Vagina (tissue), 2 donors: ENCODE data around the gene PPP2R2C. TPM values are rescaled to one million over a fixed set of nuclear protein-coding genes. Genes with fewer than 3 reads are reported as not detected.

Source experiments
- DNase-seq, 2 donors: peaks; one replicate each; pipeline ENCODE4 v3.0.0-alpha.2; 2017; ENCODE audit errors: extremely low spot score in 2 of 2
- H3K27ac ChIP-seq: fragments of 200-600 bp; sonication (generic); one replicate; pipeline ENCODE4 v1.5.1; 2019
- H3K27me3 ChIP-seq: fragments of 200-600 bp; sonication (generic); one replicate; pipeline ENCODE4 v1.5.1; 2019
- H3K36me3 ChIP-seq, 2 donors: fragments of 200-600 bp; sonication (generic); one replicate each; pipeline ENCODE4 v1.5.1; 2017 to 2019
- H3K4me1 ChIP-seq: fragments of 200-600 bp; sonication (generic); one replicate; pipeline ENCODE4 v1.5.1; 2019
- H3K4me3 ChIP-seq, 2 donors: fragments of 200-600 bp; sonication (generic); 1 replicate in 1 of 2; 2 replicates in 1 of 2; pipeline ENCODE4 v1.5.1; 2016 to 2019
- H3K9me3 ChIP-seq: fragments of 200-600 bp; sonication (generic); one replicate; pipeline ENCODE4 v1.5.1; 2019
- POLR2A ChIP-seq, 2 donors: fragments of 450-650 bp; IDR thresholded peaks; one replicate each; pipeline ENCODE4 v1.6.1; 2017; ENCODE audit warnings: antibody characterized with exemption in 2 of 2, mild to moderate bottlenecking in 2 of 2, moderate library complexity in 2 of 2
- POLR2AphosphoS5 ChIP-seq, 2 donors: sonication (generic); formaldehyde crosslinking; IDR thresholded peaks; one replicate each; pipeline ENCODE4 v1.9.0; 2017; ENCODE audit warnings: antibody characterized with exemption in 2 of 2, mild to moderate bottlenecking in 2 of 2, low read depth in 1 of 2; ENCODE audit not compliant: insufficient read depth in 1 of 2
- intact Hi-C: fragments of 100-400 bp; cut with DNase I; formaldehyde crosslinking; loops from one replicate; pipeline ENCODE4 v1.15.1; 2023
- total RNA-seq: library from RNA; depleted of rRNA; stranded (reverse); fragments of >200 nt; gene quantifications from one replicate; pipeline ENCODE4 v1.2.3, GENCODE V29; 2016
- TF ChIP-seq, protein P1 (sequence below), 3 experiments: fragments of 450-650 bp in 2 of 3; fragments of 200-600 bp in 1 of 3; sonication (generic) in 1 of 3; IDR thresholded peaks; one replicate each; pipeline ENCODE4 v1.5.1; 2017 to 2019; ENCODE audit warnings: antibody characterized with exemption in 3 of 3, mild to moderate bottlenecking in 2 of 3, moderate library complexity in 2 of 3

Gene PPP2R2C
- total RNA-seq, 1 donor from 2014 or later: 17.2 TPM

DNA sequence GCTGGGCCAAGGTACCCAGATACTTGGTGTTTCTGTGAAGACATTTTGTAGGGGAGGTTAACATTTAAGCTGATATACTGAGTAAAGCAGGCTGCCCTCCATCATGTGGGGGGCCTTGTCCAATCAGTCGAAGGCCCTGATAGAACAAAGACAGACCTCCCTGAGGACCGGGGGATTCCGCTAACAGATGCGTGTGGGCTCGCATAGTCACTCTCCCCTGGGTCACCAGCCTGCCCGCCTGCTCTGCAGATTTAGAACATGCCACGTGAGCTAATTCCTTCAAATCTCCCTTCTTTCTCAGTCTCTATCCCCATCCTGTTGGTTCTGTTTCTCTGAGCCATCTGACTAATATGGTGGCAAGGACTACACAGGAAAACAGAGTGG, 142.0 kb downstream of the PPP2R2C start:
- H3K4me1 ChIP-seq: peaks cover 6% of the 10 kb centered on the region
- H3K27me3 ChIP-seq: no peaks in the 10 kb centered on the region
- intact Hi-C loops: no loop called here

DNA sequence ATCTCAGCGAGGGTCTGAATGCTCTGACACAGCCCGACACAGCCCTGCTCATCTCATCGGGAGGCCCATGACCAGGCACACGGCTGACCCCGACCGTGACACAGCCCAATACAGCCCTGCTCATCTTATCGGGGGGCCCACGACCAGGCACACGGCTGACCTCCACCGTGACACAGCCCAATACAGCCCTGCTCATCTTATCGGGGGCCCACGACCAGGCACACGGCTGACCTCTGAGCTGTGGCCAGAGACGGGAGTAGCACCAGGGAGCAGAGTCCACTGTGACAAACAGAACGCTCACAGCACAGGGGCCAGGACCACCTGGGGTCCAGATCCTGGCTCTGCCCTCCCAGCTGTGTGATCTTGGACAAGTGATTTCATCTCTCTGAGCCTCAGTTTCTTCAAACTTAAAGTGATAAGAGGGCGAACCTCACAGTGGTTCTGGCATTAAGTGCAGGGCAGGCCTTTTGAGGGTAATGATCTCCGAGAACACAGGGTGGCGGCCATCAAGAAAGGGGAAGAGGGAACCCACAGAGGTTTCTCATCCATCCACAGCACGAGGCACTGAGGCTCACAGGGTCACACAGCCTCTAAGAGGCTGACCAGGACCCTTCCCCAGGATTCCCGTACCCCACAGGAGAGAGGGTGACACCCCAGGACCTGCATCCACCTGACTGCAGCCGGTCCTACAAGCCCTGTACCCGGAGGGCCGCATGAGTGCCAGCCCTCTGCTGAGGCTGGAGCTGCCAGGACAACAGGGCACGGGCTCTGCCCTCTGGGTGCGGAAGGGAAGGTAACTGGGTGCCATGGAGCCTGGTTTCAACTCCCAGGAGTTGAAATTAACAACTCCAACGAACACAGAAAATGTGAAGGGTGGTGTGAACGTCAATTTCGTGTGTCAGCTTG, 142.7 kb downstream of the PPP2R2C start:
- intact Hi-C loops: loop anchor here (2.0 to 10.0 kb wide), 2 partner anchors 81 to 335 kb away; no protein-coding TSS in a partner anchor
- Histone ChIP-seq H3K4me3 (no peak overlapping the region), H3K36me3 (no peaks in the 10 kb centered on the region), H3K27ac (no peak overlapping the region), H3K9me3 (no peaks in the 10 kb centered on the region), H3K27me3 (no peaks in the 10 kb centered on the region), H3K4me1 (peaks cover 11% of the 10 kb centered on the region)
- DNase-seq: no peak
- TF ChIP-seq, protein P1, sequence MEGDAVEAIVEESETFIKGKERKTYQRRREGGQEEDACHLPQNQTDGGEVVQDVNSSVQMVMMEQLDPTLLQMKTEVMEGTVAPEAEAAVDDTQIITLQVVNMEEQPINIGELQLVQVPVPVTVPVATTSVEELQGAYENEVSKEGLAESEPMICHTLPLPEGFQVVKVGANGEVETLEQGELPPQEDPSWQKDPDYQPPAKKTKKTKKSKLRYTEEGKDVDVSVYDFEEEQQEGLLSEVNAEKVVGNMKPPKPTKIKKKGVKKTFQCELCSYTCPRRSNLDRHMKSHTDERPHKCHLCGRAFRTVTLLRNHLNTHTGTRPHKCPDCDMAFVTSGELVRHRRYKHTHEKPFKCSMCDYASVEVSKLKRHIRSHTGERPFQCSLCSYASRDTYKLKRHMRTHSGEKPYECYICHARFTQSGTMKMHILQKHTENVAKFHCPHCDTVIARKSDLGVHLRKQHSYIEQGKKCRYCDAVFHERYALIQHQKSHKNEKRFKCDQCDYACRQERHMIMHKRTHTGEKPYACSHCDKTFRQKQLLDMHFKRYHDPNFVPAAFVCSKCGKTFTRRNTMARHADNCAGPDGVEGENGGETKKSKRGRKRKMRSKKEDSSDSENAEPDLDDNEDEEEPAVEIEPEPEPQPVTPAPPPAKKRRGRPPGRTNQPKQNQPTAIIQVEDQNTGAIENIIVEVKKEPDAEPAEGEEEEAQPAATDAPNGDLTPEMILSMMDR (IDR thresholded peaks at IDR 0.05): no peak
- TF ChIP-seq POLR2AphosphoS5 (IDR thresholded peaks at IDR 0.05; ENCODE audit: insufficient read depth in 1 of 2, low read depth in 1 of 2): no peak
- TF ChIP-seq POLR2A (IDR thresholded peaks at IDR 0.05): no peak

More for the DNA sequence above, 142.0 kb downstream of the PPP2R2C start:
- Histone ChIP-seq H3K9me3 (no peaks in the 10 kb centered on the region), H3K36me3 (no peaks in the 10 kb centered on the region), H3K27ac (no peak overlapping the region), H3K4me3 (no peak overlapping the region)
- DNase-seq: no peak
- TF ChIP-seq POLR2A (IDR thresholded peaks at IDR 0.05) (no peak), POLR2AphosphoS5 (IDR thresholded peaks at IDR 0.05; ENCODE audit: insufficient read depth in 1 of 2, low read depth in 1 of 2) (no peak)
- TF ChIP-seq, protein P1 (IDR thresholded peaks at IDR 0.05): no peak

DNA sequence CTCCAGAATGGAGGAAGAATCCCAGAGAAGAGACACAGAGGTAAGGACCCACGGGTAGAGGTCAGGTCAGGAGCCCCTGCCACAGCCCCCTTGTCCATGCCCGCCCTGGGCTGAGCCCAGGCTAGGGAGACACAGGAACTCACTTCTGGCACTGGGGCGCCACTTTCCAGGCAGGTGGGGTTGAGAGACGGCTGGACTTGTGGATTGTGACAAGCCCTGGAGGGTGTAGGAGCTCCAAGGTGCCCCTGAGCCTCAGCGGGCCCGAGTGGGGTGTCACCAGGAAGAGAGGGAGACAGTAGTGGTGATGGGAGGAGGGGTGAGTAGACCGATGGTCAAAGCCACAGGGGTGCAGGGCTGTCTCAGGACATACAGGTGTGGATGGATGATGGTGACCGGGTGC, 143.9 kb downstream of the PPP2R2C start:
- no peak overlapping the region for H3K4me3 ChIP-seq
- intact Hi-C loops: loop anchor here (2.0 to 10.0 kb wide), 2 partner anchors 80 to 334 kb away; no protein-coding TSS in a partner anchor
- TF ChIP-seq, protein P1 (IDR thresholded peaks at IDR 0.05): no peak
- TF ChIP-seq POLR2A (IDR thresholded peaks at IDR 0.05): no peak
- no peak for TF ChIP-seq POLR2AphosphoS5 (IDR thresholded peaks at IDR 0.05; ENCODE audit: insufficient read depth in 1 of 2, low read depth in 1 of 2)

DNA sequence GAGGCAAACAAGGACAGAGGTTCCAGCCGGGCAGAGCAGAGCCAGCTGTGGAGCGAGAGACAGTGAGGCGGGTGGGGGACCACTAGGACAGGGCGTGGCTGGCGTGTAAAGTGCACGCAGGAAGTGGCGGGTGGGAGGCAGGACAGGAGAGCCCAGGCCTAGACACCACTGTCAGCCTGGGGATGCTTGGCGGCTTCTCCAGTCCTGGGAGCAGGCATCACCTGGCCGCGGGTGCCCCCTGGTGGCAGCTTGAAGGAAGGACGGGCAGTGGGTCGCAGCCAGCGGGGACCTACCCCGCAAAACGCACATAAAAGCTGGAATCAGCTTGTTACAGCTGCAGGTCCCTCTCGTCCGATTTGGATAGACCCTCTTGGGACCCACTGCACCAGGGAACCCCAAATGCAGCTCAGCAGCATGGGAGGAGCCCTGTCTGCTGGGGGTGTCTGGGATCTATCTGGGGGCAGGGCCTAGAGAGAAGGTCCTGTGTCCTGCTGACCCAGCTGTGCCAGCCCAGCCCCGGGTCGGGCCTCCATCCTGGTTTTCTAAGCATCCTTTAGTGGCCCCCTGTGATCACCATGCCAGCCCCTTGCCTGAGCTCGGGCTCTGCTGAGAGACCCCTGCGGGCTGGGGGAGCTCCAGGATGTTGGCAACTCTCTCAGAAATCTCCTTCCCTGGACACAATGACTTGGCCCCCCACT, 145.0 kb downstream of the PPP2R2C start:
- no peaks in the 10 kb centered on the region for H3K36me3 ChIP-seq

More for the DNA sequence above, 143.9 kb downstream of the PPP2R2C start:
- no peak for DNase-seq
- Histone ChIP-seq H3K27me3 (no peaks in the 10 kb centered on the region), H3K36me3 (no peaks in the 10 kb centered on the region), H3K27ac (no peak overlapping the region), H3K9me3 (no peaks in the 10 kb centered on the region), H3K4me1 (peaks cover 15% of the 10 kb centered on the region)

More for the DNA sequence above, 145.0 kb downstream of the PPP2R2C start:
- TF ChIP-seq, protein P1 (IDR thresholded peaks at IDR 0.05): peak; percentile 93 to 99 (median 99)
- no peak for TF ChIP-seq POLR2A (IDR thresholded peaks at IDR 0.05)
- no peak for DNase-seq
- no peak overlapping the region for H3K4me3 ChIP-seq
- no peaks in the 10 kb centered on the region for H3K27me3 ChIP-seq
- H3K9me3 ChIP-seq: no peaks in the 10 kb centered on the region
- no peak overlapping the region for H3K27ac ChIP-seq
- intact Hi-C loops: loop anchor here (10.0 kb wide), 1 partner anchor 333 kb away; no protein-coding TSS in a partner anchor
- H3K4me1 ChIP-seq: peaks cover 15% of the 10 kb centered on the region
